ENCODE measurements around the gene BMF. TPM values are rescaled to one million over a fixed set of nuclear protein-coding genes. Genes with fewer than 3 reads are reported as not detected.

BMF gene
- polyA plus RNA-seq, 3 donors = 5.6 to 59.6 (median 6.5) TPM

DNA sequence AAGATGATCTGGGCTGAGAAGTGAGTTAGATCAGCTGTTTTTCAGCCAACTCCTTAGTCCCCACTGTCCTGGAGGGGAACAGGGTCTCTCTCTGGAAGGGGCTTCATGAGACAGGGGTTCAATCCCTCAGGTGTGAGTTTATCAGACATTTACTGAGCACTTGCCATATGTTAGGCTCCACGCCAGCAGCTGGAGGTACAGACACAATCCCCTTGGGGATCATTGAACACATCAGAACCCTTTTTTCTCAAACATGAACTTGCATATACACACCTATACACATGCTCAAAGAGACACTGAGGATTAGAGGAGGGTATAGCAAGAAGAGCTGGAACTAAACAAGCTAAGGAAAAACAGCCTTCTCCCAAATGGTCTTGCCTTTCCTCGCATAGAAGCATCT lies 5.5 kb upstream of the BMF start:
- no peaks in the 10 kb centered on the region for H3K27me3 ChIP-seq (ENCODE audit: control insufficient read depth in 2 of 2, insufficient read depth in 2 of 2, low read length in 2 of 2)
- peaks cover 13% of the 10 kb centered on the region for H3K4me1 Mint-ChIP-seq
- no CpG with 5 or more reads among the region's 2 CpGs for WGBS (ENCODE audit: insufficient coverage)
- TF ChIP-seq, protein P1, sequence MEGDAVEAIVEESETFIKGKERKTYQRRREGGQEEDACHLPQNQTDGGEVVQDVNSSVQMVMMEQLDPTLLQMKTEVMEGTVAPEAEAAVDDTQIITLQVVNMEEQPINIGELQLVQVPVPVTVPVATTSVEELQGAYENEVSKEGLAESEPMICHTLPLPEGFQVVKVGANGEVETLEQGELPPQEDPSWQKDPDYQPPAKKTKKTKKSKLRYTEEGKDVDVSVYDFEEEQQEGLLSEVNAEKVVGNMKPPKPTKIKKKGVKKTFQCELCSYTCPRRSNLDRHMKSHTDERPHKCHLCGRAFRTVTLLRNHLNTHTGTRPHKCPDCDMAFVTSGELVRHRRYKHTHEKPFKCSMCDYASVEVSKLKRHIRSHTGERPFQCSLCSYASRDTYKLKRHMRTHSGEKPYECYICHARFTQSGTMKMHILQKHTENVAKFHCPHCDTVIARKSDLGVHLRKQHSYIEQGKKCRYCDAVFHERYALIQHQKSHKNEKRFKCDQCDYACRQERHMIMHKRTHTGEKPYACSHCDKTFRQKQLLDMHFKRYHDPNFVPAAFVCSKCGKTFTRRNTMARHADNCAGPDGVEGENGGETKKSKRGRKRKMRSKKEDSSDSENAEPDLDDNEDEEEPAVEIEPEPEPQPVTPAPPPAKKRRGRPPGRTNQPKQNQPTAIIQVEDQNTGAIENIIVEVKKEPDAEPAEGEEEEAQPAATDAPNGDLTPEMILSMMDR (IDR thresholded peaks at IDR 0.05) = no peak
- no peak overlapping the region for H2AFZ ChIP-seq (ENCODE audit: insufficient read depth, low read depth, low read length, poor library complexity, severe bottlenecking)
- H3K27ac ChIP-seq (ENCODE audit: low read depth in 1 of 2, low read length in 2 of 2) = no peak overlapping the region
- H3K36me3 ChIP-seq (replicated peaks in 1 of 2; ENCODE audit: control insufficient read depth in 1 of 2, insufficient read depth in 2 of 2, low read length in 2 of 2) = no peaks in the 10 kb centered on the region
- intact Hi-C loops (cut with micrococcal nuclease) = no loop called here
- no peak overlapping the region for H3K4me3 Mint-ChIP-seq
- no peak overlapping the region for H3K9ac ChIP-seq (ENCODE audit: insufficient read depth, low read length, poor library complexity, severe bottlenecking)
- H3K4me1 ChIP-seq (ENCODE audit: control insufficient read depth in 1 of 2, insufficient read depth in 2 of 2, low read length in 2 of 2) = peaks cover 13% of the 10 kb centered on the region in 2 donors
- H3K27me3 Mint-ChIP-seq (ENCODE audit: low read depth in 3 of 3) = peaks cover 0 to 1% (median 1%) of the 10 kb centered on the region in 3 donors
- no peak overlapping the region for H3K4me3 ChIP-seq (replicated peaks in 1 of 3; ENCODE audit: low read depth in 2 of 3, low read length in 3 of 3)
- H3K36me3 Mint-ChIP-seq = no peaks in the 10 kb centered on the region
- DNase-seq = no peak
- no peaks in the 10 kb centered on the region for H4K20me1 ChIP-seq (ENCODE audit: insufficient read depth, low read length)
- H3K9me3 Mint-ChIP-seq = no peaks in the 10 kb centered on the region
- no peaks in the 10 kb centered on the region for H3K9me3 ChIP-seq (replicated peaks in 1 of 2; ENCODE audit: control insufficient read depth in 1 of 2, insufficient read depth in 1 of 2, low read length in 2 of 2)
- H3K4me2 ChIP-seq (replicated peaks; ENCODE audit: extremely low read depth, low read length, poor library complexity, severe bottlenecking) = no peak overlapping the region
- H3K79me2 ChIP-seq (ENCODE audit: insufficient read depth, low read length) = no peaks in the 10 kb centered on the region
- H3K27ac Mint-ChIP-seq = peak overlapping the region in 1 of 7 donors; percentile 69

DNA sequence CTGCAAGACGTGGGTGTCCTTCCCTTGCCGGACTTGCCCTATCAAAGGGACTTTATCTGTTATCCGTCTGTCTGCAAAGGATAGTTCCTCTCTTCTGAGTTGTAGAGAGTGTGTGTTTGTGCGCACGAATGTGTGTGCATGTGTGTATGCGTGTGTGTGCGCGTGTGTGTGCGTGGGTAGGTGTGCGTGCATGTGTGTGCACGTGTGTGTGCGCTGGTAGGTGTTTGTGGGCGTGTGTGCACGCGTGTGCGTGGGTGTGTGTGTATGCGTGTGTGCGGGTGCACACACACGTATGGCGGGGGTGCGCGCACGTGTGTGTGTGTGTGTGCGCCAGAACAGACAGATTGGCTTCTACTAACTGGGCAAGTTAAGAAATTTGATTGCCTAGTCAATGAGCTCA lies 4.1 kb upstream of the BMF start:
- no peaks in the 10 kb centered on the region for H3K36me3 Mint-ChIP-seq
- H3K9me3 ChIP-seq (replicated peaks in 1 of 2; ENCODE audit: control insufficient read depth in 1 of 2, insufficient read depth in 1 of 2, low read length in 2 of 2) = no peaks in the 10 kb centered on the region
- H3K4me2 ChIP-seq (replicated peaks; ENCODE audit: extremely low read depth, low read length, poor library complexity, severe bottlenecking) = no peak overlapping the region
- no peak for DNase-seq
- H3K4me3 ChIP-seq (replicated peaks in 1 of 3; ENCODE audit: low read depth in 2 of 3, low read length in 3 of 3) = no peak overlapping the region
- H3K79me2 ChIP-seq (ENCODE audit: insufficient read depth, low read length) = peaks cover 8% of the 10 kb centered on the region
- WGBS (ENCODE audit: insufficient coverage) = 93% methylated on average over 12 of the region's 24 CpGs
- no peak overlapping the region for H2AFZ ChIP-seq (ENCODE audit: insufficient read depth, low read depth, low read length, poor library complexity, severe bottlenecking)
- peaks cover 18% of the 10 kb centered on the region for H3K4me1 Mint-ChIP-seq
- peaks cover 5% of the 10 kb centered on the region for H4K20me1 ChIP-seq (ENCODE audit: insufficient read depth, low read length)
- no peak overlapping the region for H3K27ac ChIP-seq (ENCODE audit: low read depth in 1 of 2, low read length in 2 of 2)
- H3K36me3 ChIP-seq (replicated peaks in 1 of 2; ENCODE audit: control insufficient read depth in 1 of 2, insufficient read depth in 2 of 2, low read length in 2 of 2) = no peaks in the 10 kb centered on the region
- no peak overlapping the region for H3K9ac ChIP-seq (ENCODE audit: insufficient read depth, low read length, poor library complexity, severe bottlenecking)
- no peak overlapping the region for H3K4me3 Mint-ChIP-seq
- H3K4me1 ChIP-seq (ENCODE audit: control insufficient read depth in 1 of 2, insufficient read depth in 2 of 2, low read length in 2 of 2) = peaks cover 19 to 23% of the 10 kb centered on the region in 2 donors
- TF ChIP-seq, protein P1 (IDR thresholded peaks at IDR 0.05) = no peak
- no peaks in the 10 kb centered on the region for H3K9me3 Mint-ChIP-seq
- intact Hi-C loops (cut with micrococcal nuclease) = no loop called here
- no peak overlapping the region for H3K27ac Mint-ChIP-seq
- H3K27me3 Mint-ChIP-seq (ENCODE audit: low read depth in 3 of 3) = peaks cover 1 to 3% (median 1%) of the 10 kb centered on the region in 3 donors
- no peaks in the 10 kb centered on the region for H3K27me3 ChIP-seq (ENCODE audit: control insufficient read depth in 2 of 2, insufficient read depth in 2 of 2, low read length in 2 of 2)

Measured in CD14-positive monocyte (primary cell).